ENCODE data around the gene GBGT1. TPM values are rescaled to one million over a fixed set of nuclear protein-coding genes. Genes with fewer than 3 reads are reported as not detected.

GBGT1 gene
- total and polyA plus RNA-seq, 2 of the 4 experiments (the other 2 are of a cell fraction), result 1.8 to 3.2 TPM

DNA sequence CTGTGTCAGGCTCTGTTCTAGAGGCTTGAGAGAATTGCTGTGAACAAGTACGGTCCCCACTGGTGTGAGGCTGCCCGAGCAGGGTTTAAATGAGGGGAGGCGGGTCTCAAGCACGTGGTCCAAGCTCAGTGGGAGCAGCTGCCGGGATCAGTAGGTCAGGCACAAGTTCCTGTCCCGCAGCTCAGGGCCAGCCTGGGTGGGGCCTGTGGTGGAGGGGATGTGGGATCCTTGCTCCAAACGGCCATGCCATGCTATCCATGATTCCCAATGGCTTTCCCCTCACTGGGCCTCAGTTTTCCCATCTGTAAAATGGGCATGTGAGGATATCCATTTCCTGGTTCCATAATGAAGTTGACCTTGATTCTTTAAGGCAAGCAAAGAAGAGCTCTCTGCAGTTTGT lies 28.3 kb upstream of the GBGT1 start:
- peaks cover 2% of the 10 kb centered on the region; the same call in 1 of the 2 replicates for H3K9me3 ChIP-seq (ENCODE audit: control insufficient read depth, insufficient read depth, low read length)
- in situ Hi-C loops (cut with MboI; ENCODE audit: low sequenced_read_pairs), result no loop called here
- no peak overlapping the region for H2BK120ac ChIP-seq (ENCODE audit: low read depth, low read length)
- H4K8ac ChIP-seq (ENCODE audit: low read depth in 2 of 2, low read length in 2 of 2), result no peak overlapping the region
- no peaks in the 10 kb centered on the region for H3K79me1 ChIP-seq (ENCODE audit: low read depth in 1 of 2, low read length in 2 of 2)
- no peak overlapping the region for H2BK15ac ChIP-seq (ENCODE audit: low read depth, low read length)
- no peak overlapping the region for H3K14ac ChIP-seq (replicated peaks; ENCODE audit: low read depth, low read length)
- no peak overlapping the region for H3K27ac ChIP-seq (ENCODE audit: insufficient read depth, low read length)
- H2BK20ac ChIP-seq (ENCODE audit: low read depth, low read length), result no peak overlapping the region
- no peak overlapping the region for H3K4me3 ChIP-seq (ENCODE audit: insufficient read depth, low read depth, low read length)
- dilution Hi-C loops (cut with HindIII; ENCODE audit: low sequenced_read_pairs, unreplicated experiment), result no loop called here
- DNase-seq (no peak), ATAC-seq (ENCODE audit: low read depth) (no peak)
- no peak overlapping the region for H3K56ac ChIP-seq (ENCODE audit: extremely low read depth, insufficient read depth, low read length)
- TF ChIP-seq NFE2L2 (IDR thresholded peaks at IDR 0.05; ENCODE audit: low read depth, low read length), result no peak
- no peak for TF ChIP-seq RFX5 (IDR thresholded peaks at IDR 0.05; ENCODE audit: low read depth, low read length)
- no peak for TF ChIP-seq SMC3 (IDR thresholded peaks at IDR 0.05; ENCODE audit: low read depth, low read length)
- TF ChIP-seq POLR2A (IDR thresholded peaks at IDR 0.05; ENCODE audit: low read depth, low read length), result no peak
- TF ChIP-seq BHLHE40 (IDR thresholded peaks at IDR 0.05; ENCODE audit: low read depth, low read length), result no peak
- no peak for TF ChIP-seq MXI1 (IDR thresholded peaks at IDR 0.05; ENCODE audit: borderline replicate concordance, low read depth, low read length)
- no peak for TF ChIP-seq MAZ (IDR thresholded peaks at IDR 0.05; ENCODE audit: borderline replicate concordance, low read depth, low read length)
- no peak for TF ChIP-seq CEBPB (IDR thresholded peaks at IDR 0.05; ENCODE audit: low read depth, low read length)
- TF ChIP-seq ELK1 (IDR thresholded peaks at IDR 0.05; ENCODE audit: borderline replicate concordance, low read depth, low read length), result no peak
- TF ChIP-seq CTCF (conservative IDR thresholded peaks at IDR 0.05; ENCODE audit: low read depth, low read length), result no peak
- no peak for TF ChIP-seq RCOR1 (IDR thresholded peaks at IDR 0.05; ENCODE audit: insufficient replicate concordance, low read length)
- no peak for TF ChIP-seq RAD21 (IDR thresholded peaks at IDR 0.05; ENCODE audit: low read length)
- TF ChIP-seq CHD1 (IDR thresholded peaks at IDR 0.05; ENCODE audit: low read depth, low read length), result no peak
- TF ChIP-seq MAFK (IDR thresholded peaks at IDR 0.05; ENCODE audit: low read depth, low read length), result no peak
- TF ChIP-seq, protein P1, sequence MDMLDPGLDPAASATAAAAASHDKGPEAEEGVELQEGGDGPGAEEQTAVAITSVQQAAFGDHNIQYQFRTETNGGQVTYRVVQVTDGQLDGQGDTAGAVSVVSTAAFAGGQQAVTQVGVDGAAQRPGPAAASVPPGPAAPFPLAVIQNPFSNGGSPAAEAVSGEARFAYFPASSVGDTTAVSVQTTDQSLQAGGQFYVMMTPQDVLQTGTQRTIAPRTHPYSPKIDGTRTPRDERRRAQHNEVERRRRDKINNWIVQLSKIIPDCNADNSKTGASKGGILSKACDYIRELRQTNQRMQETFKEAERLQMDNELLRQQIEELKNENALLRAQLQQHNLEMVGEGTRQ (IDR thresholded peaks at IDR 0.05; ENCODE audit: low read depth, low read length), result no peak
- no peak for TF ChIP-seq FOS (IDR thresholded peaks at IDR 0.05; ENCODE audit: low read depth, low read length)
- no TSS peak for BruUV-seq (replicated peaks)
- no peak overlapping the region for H3K4me2 ChIP-seq (ENCODE audit: low read depth, low read length)
- no peaks in the 10 kb centered on the region for H4K20me1 ChIP-seq (ENCODE audit: insufficient read depth, low read length)
- no peak overlapping the region for H2AK5ac ChIP-seq (ENCODE audit: low read depth, low read length)
- H3K9me1 ChIP-seq (ENCODE audit: insufficient read depth, low read length), result no peaks in the 10 kb centered on the region
- H4K5ac ChIP-seq (ENCODE audit: low read depth, low read length), result no peak overlapping the region
- H2AFZ ChIP-seq (replicated peaks; ENCODE audit: low read length, poor library complexity), result no peak overlapping the region
- H3K4me1 ChIP-seq (ENCODE audit: control insufficient read depth, insufficient read depth, low read length), result no peaks in the 10 kb centered on the region
- POLR2A ChIA-PET (ENCODE audit: unreplicated experiment), result no interaction called here
- no peak overlapping the region for H3K18ac ChIP-seq (ENCODE audit: low read depth, low read length)
- H3K9ac ChIP-seq (ENCODE audit: low read depth, low read length), result no peak overlapping the region
- no peak overlapping the region for H3K4ac ChIP-seq (ENCODE audit: low read depth, low read length)
- no peak overlapping the region for H3K23ac ChIP-seq (ENCODE audit: low read depth, low read length)
- CTCF ChIA-PET, result no interaction called here
- no peak overlapping the region for H2BK5ac ChIP-seq (ENCODE audit: low read depth, low read length, poor library complexity, severe bottlenecking)
- no peak overlapping the region for H4K91ac ChIP-seq (ENCODE audit: insufficient read depth, low read depth, low read length)
- intact Hi-C loops (cut with micrococcal nuclease), result no loop called here
- peaks cover 20% of the 10 kb centered on the region for H3K27me3 ChIP-seq (ENCODE audit: control insufficient read depth, insufficient read depth, low read length)
- H2AK9ac ChIP-seq (replicated peaks; ENCODE audit: low read depth, low read length, poor library complexity), result no peak overlapping the region
- WGBS, 2 experiments (ENCODE audit: extremely low coverage in 2 of 2, insufficient read length in 1 of 2), result no CpG with 5 or more reads among the region's 7 CpGs
- H3K36me3 ChIP-seq (ENCODE audit: control insufficient read depth, insufficient read depth, low read length), result no peaks in the 10 kb centered on the region
